GM18870 (cell line): ENCODE results near the gene RNF223.
"Not testable (repeated sequence)": the region's sequence is repeated elsewhere in the genome, so short reads cannot be mapped to it uniquely, and the experiment has no call there.

Source experiments
- ATAC-seq: cut with Tn5 transposase; IDR thresholded peaks from one replicate; pipeline ENCODE4 v1.9.1; 2021; ENCODE audit warnings: moderate library complexity; ENCODE audit not compliant: unreplicated experiment

RNF223 gene

DNA sequence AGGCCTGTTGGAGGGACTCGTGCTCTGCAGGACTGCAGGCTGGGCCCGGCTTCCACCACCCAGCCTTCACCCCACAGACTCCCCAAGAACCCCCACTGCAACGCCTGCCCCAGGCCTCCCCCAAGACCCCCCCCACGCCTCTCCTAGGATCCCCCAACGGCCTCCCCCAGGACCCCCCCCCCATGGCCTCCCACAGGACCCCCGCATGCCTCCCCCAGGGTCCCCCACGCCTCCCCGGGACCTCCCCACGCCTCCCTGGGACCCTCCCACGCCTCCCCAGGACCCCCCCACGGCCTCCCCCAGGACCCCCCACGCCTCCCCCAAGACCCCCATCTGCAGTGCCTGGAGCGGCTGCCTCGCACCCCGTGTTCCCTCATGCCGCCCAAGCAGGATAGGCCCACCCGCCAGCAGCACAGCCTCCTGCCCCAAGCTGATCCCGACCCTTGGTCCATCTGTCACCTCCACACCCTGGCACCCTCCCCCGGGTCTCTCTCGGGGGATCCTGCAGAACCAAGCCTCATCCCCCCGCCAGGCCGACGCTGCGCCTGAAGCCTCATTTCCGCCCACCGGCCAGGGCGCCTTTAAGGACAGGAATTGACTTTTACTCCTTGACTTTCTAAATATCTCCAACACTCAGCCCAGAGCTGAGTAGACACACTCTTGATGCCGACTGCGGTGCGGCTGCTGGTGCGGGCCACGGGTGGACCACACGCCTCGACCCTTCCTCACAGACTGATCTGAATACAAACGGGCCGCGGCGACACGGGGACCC, 14.1 kb upstream of the RNF223 start:
- no peak for ATAC-seq

DNA sequence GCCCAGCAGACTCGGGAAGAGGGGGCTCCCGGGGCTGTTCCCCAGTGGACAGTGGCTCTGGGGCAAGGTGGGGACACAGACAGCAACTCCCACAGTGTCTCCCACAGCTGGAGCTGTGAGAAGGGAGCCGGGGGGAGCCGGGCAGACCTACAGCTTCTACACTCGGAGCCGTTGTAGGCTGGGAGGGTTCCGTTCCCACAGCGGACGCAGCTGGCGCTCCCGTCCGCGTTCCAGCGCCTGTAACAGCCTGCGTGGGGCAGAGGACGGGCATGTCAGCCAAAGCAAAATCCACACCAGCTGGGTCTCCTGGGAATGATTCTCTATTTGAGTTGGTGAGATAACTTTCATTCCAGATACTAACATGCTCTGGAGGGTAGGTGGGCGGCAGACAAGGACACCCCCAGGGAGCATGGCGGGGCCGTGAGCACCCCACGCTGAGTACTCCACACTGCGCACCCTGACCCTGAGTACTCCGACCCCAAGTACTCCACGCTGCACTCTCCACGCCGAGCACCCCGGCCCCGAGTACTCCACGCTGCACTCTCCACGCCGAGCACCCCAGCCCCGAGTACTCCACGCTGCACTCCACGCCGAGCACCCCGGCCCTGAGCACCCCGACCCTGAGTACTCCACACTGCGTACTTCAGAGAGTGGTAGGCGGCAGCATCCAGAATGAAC, 13.4 kb upstream of the RNF223 start:
- ATAC-seq: no peak

DNA sequence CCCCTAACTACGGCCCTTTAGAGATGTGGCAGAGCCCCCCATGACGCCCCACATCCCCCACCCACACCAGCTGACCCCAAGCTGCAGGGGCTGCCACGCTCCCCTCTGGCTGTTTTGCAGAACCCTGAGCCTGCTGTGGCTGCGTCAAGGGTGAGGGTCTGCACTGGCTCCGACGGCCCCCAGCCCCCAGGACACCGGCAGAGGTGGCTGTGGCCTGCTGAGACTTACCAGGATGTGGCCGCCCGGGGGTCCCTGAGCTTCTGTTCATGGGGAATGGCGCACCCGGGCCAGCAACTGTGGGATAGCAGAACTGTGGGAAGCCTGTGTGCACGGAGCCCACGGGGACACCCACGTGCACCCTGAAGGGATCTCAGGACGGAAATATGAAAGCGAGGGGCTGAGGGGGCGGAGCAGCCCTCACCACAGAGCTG, 12.8 kb upstream of the RNF223 start:
- no peak for ATAC-seq

DNA sequence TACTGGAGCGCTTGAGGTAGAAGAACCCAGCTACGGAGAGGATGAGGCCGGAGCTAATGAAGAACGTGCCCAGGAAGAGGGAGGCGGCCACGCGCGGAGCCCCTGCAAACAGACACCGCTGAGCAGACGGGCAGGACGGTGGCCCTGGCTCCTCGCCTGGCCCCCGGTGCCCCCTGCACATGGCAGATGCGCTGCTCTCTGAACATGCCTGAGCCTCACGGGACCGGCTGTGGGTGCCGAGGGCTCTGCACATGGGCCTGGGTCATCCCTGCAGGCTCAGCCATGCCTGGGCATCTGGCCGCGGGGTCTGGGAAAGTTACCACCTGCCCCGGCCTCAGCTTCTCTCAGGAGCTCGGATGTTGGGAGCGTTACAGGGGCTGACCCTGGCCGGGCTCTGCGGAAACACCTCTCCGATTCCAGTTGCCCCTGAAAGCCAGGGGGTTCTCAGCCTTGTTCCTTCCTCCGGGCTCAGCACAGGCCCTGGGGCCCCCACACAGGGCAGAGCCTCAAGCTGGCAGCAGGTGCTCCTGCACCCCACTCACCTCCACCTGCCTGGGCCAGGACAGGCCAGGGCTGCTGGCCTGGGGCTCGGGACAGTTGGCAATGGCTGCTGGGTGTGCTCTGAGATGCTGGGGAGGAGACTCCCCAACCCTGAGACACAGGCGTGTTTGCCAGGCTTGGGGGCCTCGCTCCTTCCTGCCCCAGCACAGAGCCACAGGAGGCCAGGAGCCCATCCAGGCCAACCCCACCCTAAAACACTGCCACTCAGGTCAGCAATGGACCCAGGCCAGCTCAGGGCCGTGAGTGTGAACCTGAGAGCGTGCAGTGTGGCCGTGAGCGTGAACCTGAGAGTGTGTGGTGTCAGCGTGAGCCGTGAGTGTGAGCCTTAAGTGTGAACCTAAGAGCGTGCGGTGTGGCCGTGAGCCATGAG, 12.1 kb upstream of the RNF223 start:
- no peak for ATAC-seq

DNA sequence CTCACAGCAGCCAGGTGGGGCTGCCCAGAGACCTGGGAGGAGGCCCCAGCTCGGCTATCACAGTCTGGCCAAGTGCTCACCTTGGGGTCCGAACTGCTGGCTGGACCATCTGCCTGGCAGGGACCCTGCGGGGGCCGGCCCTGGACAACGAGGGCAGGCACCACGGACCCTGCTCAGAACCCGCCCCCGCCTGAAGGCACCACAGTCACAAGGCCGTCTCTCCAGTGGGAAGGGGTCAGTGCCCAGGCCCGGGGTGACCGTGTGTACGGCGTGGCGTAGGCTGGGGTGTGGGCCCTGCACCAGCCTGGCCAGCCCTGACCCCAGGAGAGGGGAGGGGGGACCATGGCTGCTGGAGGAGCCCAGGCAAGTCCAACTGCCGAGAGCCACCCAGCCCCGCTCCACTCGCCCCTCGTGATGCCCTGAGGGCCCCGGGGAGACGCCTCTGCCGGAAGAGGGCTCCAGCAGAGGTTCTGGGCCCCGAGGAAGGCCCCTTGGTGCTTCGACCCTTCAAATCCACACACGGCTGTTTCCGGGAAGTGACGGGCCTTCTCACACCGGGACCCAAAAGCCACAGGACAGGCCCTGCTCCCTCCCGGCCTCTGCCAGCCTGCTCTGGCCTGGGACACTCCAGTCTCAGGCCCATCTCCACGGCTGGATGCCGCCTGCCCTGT, 11.2 kb upstream of the RNF223 start:
- no peak for ATAC-seq

DNA sequence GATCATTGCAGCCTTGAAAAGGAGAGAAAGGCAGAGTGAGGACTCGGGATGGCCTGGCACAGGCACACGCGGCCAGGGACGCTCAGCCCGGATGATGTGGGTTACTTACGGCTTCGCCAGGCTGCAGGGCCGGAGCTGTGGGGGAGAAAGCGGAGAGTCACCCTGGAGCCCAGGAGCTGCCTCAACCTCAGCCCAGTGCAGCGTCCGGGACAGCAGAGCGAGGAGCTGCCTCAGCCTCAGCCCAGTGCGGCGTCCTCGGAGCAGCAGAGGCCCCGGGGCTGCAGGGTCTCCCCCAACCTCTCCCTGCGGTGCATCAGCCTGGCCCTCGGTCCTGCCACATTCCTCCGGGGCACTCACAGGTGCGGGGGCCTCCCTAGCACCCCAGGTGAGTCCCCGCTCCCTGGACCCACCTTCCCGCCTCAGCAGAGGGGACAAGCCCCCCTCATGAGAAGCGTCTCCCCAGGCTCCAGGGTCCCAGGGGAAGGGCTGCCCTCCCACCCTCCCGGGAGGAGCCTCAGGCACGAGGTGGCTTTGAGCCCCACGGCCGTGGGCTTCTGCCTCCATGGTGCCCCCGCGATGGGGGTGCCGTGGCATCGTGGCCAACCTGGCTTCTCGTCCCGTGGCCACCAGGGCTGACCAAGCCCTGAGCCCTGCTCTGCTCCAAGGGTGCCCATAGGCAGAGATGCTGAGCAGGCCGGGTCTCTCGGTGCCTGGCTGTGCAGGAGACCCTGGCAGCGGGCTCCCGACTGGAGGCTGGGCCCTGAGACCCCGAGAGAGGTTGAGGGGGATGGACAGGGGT, 10.5 kb upstream of the RNF223 start:
- ATAC-seq: no peak

DNA sequence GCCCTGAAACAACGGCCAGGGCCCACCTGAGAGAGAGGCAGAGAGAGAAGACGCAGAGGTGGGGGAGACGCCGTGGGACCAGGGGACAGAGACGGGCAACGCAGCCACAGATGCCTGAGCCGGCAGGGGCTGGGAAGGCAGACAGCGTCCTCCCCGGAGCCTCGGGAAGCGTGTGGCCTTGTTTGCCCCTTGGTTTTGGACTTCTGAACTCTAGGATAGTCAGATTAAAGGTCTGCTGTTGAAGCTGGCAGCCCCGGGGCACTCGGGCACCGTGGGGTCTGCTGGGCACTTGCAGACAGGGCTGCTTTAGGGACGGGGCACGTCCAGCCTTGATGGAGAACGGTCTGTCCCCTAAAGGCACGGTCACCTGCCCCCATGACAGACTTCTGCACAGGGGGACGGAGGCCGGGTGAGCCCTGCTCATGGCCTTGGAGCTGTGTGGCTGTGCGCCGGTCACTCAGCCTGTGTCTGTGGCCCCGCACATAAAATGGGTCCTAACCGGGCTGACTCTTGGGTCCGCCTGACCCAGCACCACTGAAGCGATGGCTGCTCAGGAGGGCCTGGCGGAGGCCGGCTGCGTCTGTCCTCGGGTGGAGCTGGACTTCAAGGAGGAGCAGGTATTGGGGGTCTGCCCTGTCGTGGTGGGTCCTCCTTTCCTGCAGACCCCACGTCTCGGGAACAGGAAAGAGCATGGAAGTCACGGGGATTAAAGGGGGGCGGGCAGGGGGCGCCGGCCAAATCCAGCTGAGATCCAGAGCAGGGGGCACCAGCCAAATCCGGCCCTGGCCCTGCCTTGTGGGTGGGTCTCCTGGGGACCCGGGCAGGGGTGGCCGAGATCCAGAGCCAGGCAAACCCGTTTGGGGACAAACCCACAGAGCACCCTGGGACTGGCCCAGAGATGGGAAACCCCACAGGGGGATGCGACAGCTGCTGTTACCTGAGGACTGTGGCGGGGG, 9.6 kb upstream of the RNF223 start:
- no peak for ATAC-seq

DNA sequence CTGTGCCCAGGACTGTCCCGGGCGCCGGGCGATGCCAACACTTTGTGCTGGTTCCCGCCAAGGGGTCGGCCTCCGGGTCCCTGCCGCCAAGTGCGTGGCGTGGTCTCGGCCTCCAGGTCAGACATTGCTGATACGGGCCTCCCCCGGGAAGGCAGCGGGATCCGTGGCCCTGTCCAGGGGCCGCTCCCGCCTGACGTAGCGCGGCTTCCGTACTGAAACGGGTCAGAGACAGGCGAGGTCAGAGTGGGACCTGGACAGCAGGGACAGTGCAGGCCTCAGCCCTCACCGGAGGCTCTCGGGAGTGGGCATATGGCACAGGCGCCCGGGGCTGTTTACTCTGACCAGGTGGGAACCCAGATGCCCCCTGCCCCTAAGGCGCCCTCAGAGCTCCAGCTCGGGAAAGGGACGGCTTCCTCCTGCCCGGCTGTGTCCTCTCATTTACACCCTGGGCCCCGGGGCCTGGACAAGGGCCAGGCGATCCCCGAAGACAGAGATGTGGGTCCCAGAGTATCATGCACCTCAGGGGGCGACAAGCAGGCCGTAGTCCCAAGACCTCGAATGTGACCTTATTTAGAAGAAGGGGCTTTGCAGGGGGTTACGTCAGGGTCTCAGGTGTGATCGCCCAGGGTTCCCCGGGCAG, 8.8 kb upstream of the RNF223 start:
- no peak for ATAC-seq

DNA sequence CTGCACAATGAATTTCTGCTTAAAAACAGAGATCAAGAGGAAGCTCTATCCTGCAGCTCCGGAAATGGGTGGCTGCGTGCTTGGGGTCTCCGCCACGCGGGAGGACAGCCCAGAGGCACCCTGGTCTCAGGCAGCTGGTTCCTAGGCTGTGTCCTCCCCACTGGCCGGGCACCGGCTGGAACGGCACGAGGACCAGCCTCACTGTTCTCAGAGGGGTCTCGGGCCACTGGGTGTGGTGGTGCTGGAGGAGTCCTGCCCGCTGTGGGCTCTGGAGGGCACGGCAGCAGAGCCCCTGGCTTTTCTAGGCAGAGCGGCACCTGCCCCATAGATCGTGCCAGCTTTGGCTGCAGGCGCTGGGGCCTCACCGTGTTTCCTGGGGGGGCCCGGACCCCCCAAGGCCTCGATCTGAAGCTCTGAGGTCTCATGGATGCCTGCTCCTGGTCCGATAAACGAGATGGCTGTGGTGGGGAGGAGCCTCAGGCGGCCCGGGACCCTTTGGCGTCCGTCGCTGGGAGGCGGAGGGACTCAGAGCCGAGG, 8.2 kb upstream of the RNF223 start:
- no peak for ATAC-seq

DNA sequence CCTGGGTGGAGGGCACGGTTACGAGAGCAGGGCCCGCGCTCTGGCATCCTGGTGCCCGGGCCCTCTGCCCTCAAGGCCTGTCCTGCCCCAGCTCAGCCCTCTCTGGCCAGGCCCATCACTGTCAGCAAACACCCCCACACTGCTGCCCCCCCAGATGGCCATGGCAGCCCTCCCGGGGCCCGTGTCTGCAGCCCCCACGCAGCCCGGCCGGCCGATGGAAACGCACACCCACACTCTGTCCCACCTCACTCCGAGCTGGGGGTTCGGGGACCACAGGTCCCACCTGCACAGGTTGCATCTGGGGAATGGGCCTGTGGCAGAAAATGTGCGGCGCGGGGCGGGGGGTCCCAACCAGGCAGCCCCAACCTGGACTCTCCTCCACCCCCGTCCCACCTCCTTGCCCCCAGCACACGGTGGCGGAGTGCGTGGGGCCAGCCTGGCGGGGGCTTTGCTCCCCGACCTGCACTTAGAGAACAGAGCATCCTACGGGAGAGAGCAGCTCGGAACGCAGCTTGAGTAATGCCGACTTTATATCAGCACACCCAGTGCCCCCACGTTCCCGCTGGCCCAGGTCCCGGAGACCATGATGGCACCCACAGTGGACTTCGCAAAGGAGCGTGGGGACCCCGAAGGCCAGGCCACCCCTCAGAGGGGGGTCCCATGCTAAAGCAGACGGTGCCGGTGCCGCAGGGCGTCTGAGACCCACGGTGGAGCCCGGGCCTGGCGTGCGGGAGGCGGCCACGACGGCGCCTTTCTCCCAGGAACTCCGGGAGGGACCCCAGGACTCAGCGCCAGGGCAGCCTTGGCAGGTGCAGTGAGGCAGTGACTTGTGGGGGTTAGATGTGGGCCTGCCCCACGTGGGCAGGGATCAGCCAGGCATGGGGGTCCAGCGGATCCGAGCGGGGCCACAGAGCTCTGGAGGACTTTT, 7.5 kb upstream of the RNF223 start:
- no peak for ATAC-seq

DNA sequence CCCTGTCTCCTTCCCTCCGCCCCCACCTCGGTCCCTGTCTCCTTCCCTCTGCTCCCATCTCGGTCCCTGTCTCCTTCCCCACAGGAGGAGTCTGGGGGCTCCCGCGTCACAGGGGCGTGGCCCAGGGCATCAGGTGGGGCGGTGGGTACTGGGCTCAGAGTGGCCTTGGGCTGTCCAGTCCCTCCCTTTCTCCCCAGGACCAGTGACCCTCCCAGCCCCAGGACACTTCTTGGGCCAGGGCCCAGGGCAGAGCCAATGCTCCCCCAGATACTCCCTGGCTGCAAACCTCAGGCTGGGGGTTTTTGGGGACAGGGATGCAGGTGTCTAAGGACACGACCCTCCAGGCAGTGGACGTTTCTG, 6.8 kb upstream of the RNF223 start:
- ATAC-seq: no peak

DNA sequence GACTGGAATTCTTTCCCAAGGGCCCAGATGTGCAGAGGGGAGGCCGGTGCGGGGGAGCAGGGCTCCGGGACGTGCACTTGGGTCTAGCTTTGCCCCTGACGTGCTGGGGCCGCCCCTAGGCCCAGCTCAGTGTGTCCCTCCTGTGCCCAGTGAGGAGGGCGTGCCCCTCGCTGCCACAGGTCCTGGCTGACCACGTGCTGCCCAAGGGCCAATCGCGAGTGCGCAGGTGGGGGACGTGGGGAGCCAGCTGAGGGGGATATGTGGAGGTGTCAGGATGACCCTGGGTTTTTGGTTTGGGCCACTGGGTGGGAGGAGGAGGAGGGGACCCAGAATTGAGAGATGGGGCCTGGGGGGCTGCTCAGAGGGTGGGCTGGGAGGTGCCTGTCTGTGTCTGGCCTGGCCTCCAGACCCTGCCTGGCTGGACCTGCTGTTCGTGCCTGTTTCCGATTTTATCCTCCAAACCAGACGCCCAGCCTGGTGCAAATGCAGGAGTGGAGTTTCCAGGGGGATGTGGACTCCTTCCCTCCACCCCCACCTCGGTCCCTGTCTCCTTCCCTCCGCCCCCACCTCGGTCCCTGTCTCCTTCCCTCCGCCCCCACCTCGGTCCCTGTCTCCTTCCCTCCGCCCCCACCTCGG, 6.1 kb upstream of the RNF223 start:
- ATAC-seq: no peak

DNA sequence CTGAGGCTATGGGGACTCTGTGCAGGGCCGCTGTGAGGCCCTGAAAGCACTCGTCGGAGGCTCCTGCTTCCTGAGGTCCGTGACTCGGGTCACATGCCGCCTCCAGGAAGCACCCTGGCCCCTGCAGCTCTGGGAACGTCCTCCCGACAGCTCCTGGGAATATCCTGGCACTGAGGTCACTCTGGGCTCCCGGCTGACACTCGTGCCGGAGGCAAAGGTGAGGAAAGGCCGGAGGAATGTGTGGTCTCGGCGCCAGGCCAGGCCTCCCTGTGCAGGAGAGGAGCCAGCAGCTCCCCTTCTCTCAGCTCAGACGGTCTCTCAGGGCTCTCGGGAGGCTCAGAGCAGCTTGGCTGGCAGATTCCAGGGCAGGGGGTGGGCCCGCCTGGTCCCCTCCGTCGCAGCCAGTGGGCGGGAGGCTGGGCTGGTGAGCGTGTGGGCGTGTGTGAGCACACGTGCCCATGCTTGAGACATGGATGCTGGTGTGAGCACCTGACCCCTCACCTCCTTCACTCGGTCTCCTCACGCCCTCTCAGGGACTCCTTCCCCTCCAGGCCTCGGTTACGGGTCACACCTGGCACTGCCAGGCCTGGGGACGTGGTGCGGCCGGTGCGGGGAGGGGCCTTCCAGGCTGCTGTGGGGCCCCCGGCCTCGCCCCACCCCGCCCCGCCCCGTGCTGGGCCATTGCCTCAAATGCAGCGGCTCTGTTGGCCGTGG, 5.5 kb upstream of the RNF223 start:
- no peak for ATAC-seq

DNA sequence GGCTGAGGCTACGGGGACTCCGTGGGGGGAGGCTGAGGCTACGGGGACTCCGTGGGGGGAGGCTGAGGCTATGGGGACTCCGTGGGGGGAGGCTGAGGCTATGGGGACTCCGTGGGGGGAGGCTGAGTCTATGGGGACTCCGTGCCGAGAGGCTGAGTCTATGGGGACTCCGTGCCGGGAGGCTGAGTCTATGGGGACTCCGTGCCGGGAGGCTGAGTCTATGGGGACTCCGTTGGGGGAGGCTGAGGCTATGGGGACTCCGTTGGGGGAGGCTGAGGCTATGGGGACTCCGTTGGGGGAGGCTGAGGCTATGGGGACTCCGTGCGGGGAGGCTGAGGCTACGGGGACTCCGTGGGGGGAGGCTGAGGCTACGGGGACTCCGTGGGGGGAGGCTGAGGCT, 3.3 kb upstream of the RNF223 start:
- ATAC-seq: not testable (repeated sequence)

DNA sequence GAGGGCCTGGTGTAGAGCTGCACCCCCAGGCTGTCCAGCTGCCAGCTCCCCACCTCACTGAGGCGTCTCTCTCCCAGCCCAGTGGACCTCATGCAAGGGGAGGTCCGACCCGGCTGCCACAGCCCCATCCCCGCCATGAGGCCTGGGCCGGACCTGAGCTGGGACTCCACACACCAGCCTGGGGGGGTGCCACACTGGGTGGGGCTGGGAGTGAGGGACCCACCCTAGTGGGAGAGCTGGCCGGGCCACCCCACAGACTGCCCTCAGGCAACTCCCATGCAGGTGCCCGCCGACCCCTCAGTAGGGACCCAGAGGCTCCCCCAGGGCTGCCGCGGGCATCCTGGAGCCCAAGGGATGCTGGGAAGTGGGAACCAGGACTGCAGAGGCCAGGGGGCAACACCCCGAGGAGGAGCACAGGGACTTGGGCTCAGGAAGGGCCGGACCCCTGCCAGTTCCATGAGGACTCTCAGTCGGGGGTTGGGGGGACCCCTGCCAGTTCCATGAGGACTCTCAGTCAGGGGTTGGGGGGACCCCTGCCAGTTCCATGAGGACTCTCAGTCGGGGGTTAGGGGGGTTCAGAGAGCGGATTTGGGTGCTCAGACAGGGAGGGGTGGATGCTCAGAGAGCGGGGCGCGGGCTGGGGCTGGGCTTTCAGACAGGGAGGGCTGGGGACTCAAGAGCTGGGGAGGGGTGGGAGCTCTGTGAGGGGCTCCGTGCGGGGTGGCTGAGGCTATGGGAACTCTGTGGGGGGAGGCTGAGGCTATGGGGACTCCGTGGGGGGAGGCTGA, 1.2 kb upstream of the RNF223 start:
- ATAC-seq: no peak
